ENCODE measurements around the gene CHST10.
A peak's percentile ranks its signal among the peaks of the same experiment; 100 is the strongest.

Gene CHST10

GRCh38 chr2:100422320-100423055 is 5.0 kb upstream of the CHST10 start:
- H2BK15ac ChIP-seq (ENCODE audit: low read depth, poor library complexity, severe bottlenecking), result no peak overlapping the region

GRCh38 chr2:100419915-100420314 is 2.4 kb upstream of the CHST10 start:
- H4K8ac ChIP-seq (ENCODE audit: low read length), result no peak overlapping the region
- no peak overlapping the region for H2BK15ac ChIP-seq (ENCODE audit: low read depth, poor library complexity, severe bottlenecking)
- no peak for DNase-seq
- H3K27me3 ChIP-seq (ENCODE audit: control insufficient read depth in 1 of 2, insufficient read depth in 1 of 2, low read length in 2 of 2), result no peaks in the 10 kb centered on the region
- H3K9ac ChIP-seq (ENCODE audit: low read length), result no peak overlapping the region
- no peak overlapping the region for H2AFZ ChIP-seq (ENCODE audit: low read depth, low read length)
- H3K36me3 ChIP-seq (ENCODE audit: control insufficient read depth in 1 of 2, insufficient read depth in 2 of 2, low read depth in 1 of 2, low read length in 2 of 2), result no peaks in the 10 kb centered on the region
- H3K14ac ChIP-seq (ENCODE audit: low read length in 2 of 2), result no peak overlapping the region
- no peaks in the 10 kb centered on the region for H3K9me3 ChIP-seq (ENCODE audit: control insufficient read depth, low read length)
- H3K4ac ChIP-seq (ENCODE audit: low read depth in 1 of 2, low read length in 2 of 2), result no peak overlapping the region
- no peak overlapping the region for H2BK5ac ChIP-seq (ENCODE audit: low read depth, low read length, poor library complexity, severe bottlenecking)
- no peak overlapping the region for H2BK120ac ChIP-seq (ENCODE audit: low read depth, low read length)
- 83% methylated on average over 3 of the region's 3 CpGs for WGBS
- no peak overlapping the region for H3K18ac ChIP-seq (ENCODE audit: low read depth in 1 of 2, low read length in 2 of 2)
- no peak overlapping the region for H3K4me2 ChIP-seq (ENCODE audit: low read length, poor library complexity, severe bottlenecking)
- H4K91ac ChIP-seq (ENCODE audit: low read length), result no peak overlapping the region
- peaks cover 2% of the 10 kb centered on the region for H3K4me1 ChIP-seq (ENCODE audit: control insufficient read depth, insufficient read depth, low read depth, low read length)
- H3K27ac ChIP-seq (ENCODE audit: low read length, poor library complexity, severe bottlenecking), result no peak overlapping the region
- no peak overlapping the region for H2BK12ac ChIP-seq (ENCODE audit: low read length in 2 of 2)
- peaks cover 8% of the 10 kb centered on the region for H3K79me1 ChIP-seq (replicated peaks; ENCODE audit: low read length, poor library complexity, severe bottlenecking)
- H3K23ac ChIP-seq (ENCODE audit: low read length in 2 of 2), result peak overlapping the region in 1 of 2 experiments; percentile 3
- H2AK5ac ChIP-seq (ENCODE audit: low read length, severe bottlenecking), result no peak overlapping the region
- no peak overlapping the region for H3K4me3 ChIP-seq (ENCODE audit: insufficient read depth in 1 of 2, low read depth in 1 of 2, low read length in 2 of 2)

More at GRCh38 chr2:100422320-100423055, 5.0 kb upstream of the CHST10 start:
- H4K8ac ChIP-seq (ENCODE audit: low read length), result no peak overlapping the region
- H3K27ac ChIP-seq (ENCODE audit: low read length, poor library complexity, severe bottlenecking), result no peak overlapping the region
- H3K27me3 ChIP-seq (ENCODE audit: control insufficient read depth in 1 of 2, insufficient read depth in 1 of 2, low read length in 2 of 2), result peaks cover 4 to 9% of the 10 kb centered on the region in 2 experiments
- no peaks in the 10 kb centered on the region for H3K9me3 ChIP-seq (ENCODE audit: control insufficient read depth, low read length)
- no peak overlapping the region for H2AFZ ChIP-seq (ENCODE audit: low read depth, low read length)
- no peak overlapping the region for H4K91ac ChIP-seq (ENCODE audit: low read length)
- no peak overlapping the region for H3K9ac ChIP-seq (ENCODE audit: low read length)
- H2BK120ac ChIP-seq (ENCODE audit: low read depth, low read length), result no peak overlapping the region
- no peak overlapping the region for H3K23ac ChIP-seq (ENCODE audit: low read length in 2 of 2)
- H2AK5ac ChIP-seq (ENCODE audit: low read length, severe bottlenecking), result no peak overlapping the region
- no peak overlapping the region for H2BK12ac ChIP-seq (ENCODE audit: low read length in 2 of 2)
- no peak overlapping the region for H3K14ac ChIP-seq (ENCODE audit: low read length in 2 of 2)
- no peak overlapping the region for H3K18ac ChIP-seq (ENCODE audit: low read depth in 1 of 2, low read length in 2 of 2)
- no peaks in the 10 kb centered on the region for H3K79me1 ChIP-seq (replicated peaks; ENCODE audit: low read length, poor library complexity, severe bottlenecking)
- peak; percentile 56 for DNase-seq
- H3K4me1 ChIP-seq (ENCODE audit: control insufficient read depth, insufficient read depth, low read depth, low read length), result no peaks in the 10 kb centered on the region
- no peaks in the 10 kb centered on the region for H3K36me3 ChIP-seq (ENCODE audit: control insufficient read depth in 1 of 2, insufficient read depth in 2 of 2, low read depth in 1 of 2, low read length in 2 of 2)
- no peak overlapping the region for H3K4me3 ChIP-seq (ENCODE audit: insufficient read depth in 1 of 2, low read depth in 1 of 2, low read length in 2 of 2)
- 75% methylated on average over 4 of the region's 4 CpGs for WGBS
- H3K4me2 ChIP-seq (ENCODE audit: low read length, poor library complexity, severe bottlenecking), result no peak overlapping the region
- no peak overlapping the region for H2BK5ac ChIP-seq (ENCODE audit: low read depth, low read length, poor library complexity, severe bottlenecking)
- no peak overlapping the region for H3K4ac ChIP-seq (ENCODE audit: low read depth in 1 of 2, low read length in 2 of 2)

- peaks cover 2% of the 10 kb centered on the region for H3K4me1 ChIP-seq (ENCODE audit: control insufficient read depth, insufficient read depth, low read depth, low read length)
- H2AK5ac ChIP-seq (ENCODE audit: low read length, severe bottlenecking), result no peak overlapping the region
- no peak overlapping the region for H2BK15ac ChIP-seq (ENCODE audit: low read depth, poor library complexity, severe bottlenecking)
- no peaks in the 10 kb centered on the region for H3K27me3 ChIP-seq (ENCODE audit: control insufficient read depth in 1 of 2, insufficient read depth in 1 of 2, low read length in 2 of 2)
- no peak overlapping the region for H3K9ac ChIP-seq (ENCODE audit: low read length)
- 96% methylated on average over 11 of the region's 12 CpGs for WGBS
- no peak overlapping the region for H3K4me2 ChIP-seq (ENCODE audit: low read length, poor library complexity, severe bottlenecking)
- H3K4me3 ChIP-seq (ENCODE audit: insufficient read depth in 1 of 2, low read depth in 1 of 2, low read length in 2 of 2), result no peak overlapping the region
- H3K4ac ChIP-seq (ENCODE audit: low read depth in 1 of 2, low read length in 2 of 2), result no peak overlapping the region
- no peak overlapping the region for H2AFZ ChIP-seq (ENCODE audit: low read depth, low read length)
- peaks cover 4 to 7% of the 10 kb centered on the region in 2 experiments for H3K36me3 ChIP-seq (ENCODE audit: control insufficient read depth in 1 of 2, insufficient read depth in 2 of 2, low read depth in 1 of 2, low read length in 2 of 2)
- no peak overlapping the region for H4K8ac ChIP-seq (ENCODE audit: low read length)
- no peak overlapping the region for H2BK5ac ChIP-seq (ENCODE audit: low read depth, low read length, poor library complexity, severe bottlenecking)
- no peak overlapping the region for H4K91ac ChIP-seq (ENCODE audit: low read length)
- H3K9me3 ChIP-seq (ENCODE audit: control insufficient read depth, low read length), result no peaks in the 10 kb centered on the region
- no peak overlapping the region for H3K27ac ChIP-seq (ENCODE audit: low read length, poor library complexity, severe bottlenecking)
- H2BK12ac ChIP-seq (ENCODE audit: low read length in 2 of 2), result no peak overlapping the region
- DNase-seq, result no peak
- H3K79me1 ChIP-seq (replicated peaks; ENCODE audit: low read length, poor library complexity, severe bottlenecking), result peaks cover 19% of the 10 kb centered on the region
- H3K14ac ChIP-seq (ENCODE audit: low read length in 2 of 2), result no peak overlapping the region
- H3K23ac ChIP-seq (ENCODE audit: low read length in 2 of 2), result no peak overlapping the region
- no peak overlapping the region for H3K18ac ChIP-seq (ENCODE audit: low read depth in 1 of 2, low read length in 2 of 2)
- no peak overlapping the region for H2BK120ac ChIP-seq (ENCODE audit: low read depth, low read length)
Measured at GRCh38 chr2:100418406-100418962, 1.0 kb upstream of the CHST10 start.

- Histone ChIP-seq H3K23ac (ENCODE audit: low read length in 2 of 2) (no peak overlapping the region), H4K91ac (ENCODE audit: low read length) (peak overlapping the region; percentile 63), H3K4me2 (ENCODE audit: low read length, poor library complexity, severe bottlenecking) (peak overlapping the region; percentile 82), H2AFZ (ENCODE audit: low read depth, low read length) (peak overlapping the region; percentile 46), H3K14ac (ENCODE audit: low read length in 2 of 2) (no peak overlapping the region), H3K4me3 (ENCODE audit: insufficient read depth in 1 of 2, low read depth in 1 of 2, low read length in 2 of 2) (peak overlapping the region; percentile 66 to 82), H2BK120ac (ENCODE audit: low read depth, low read length) (peak overlapping the region; percentile 87), H2BK5ac (ENCODE audit: low read depth, low read length, poor library complexity, severe bottlenecking) (no peak overlapping the region), H3K9me3 (ENCODE audit: control insufficient read depth, low read length) (no peaks in the 10 kb centered on the region), H3K79me1 (replicated peaks; ENCODE audit: low read length, poor library complexity, severe bottlenecking) (peaks cover 25% of the 10 kb centered on the region), H2BK12ac (ENCODE audit: low read length in 2 of 2) (no peak overlapping the region), H2AK5ac (ENCODE audit: low read length, severe bottlenecking) (no peak overlapping the region), H3K4me1 (ENCODE audit: control insufficient read depth, insufficient read depth, low read depth, low read length) (peaks cover 2% of the 10 kb centered on the region), H3K9ac (ENCODE audit: low read length) (peak overlapping the region; percentile 84), H3K27ac (ENCODE audit: low read length, poor library complexity, severe bottlenecking) (peak overlapping the region; percentile 64), H3K27me3 (ENCODE audit: control insufficient read depth in 1 of 2, insufficient read depth in 1 of 2, low read length in 2 of 2) (no peaks in the 10 kb centered on the region), H2BK15ac (ENCODE audit: low read depth, poor library complexity, severe bottlenecking) (peak overlapping the region; percentile 94), H4K8ac (ENCODE audit: low read length) (peak overlapping the region; percentile 78), H3K4ac (ENCODE audit: low read depth in 1 of 2, low read length in 2 of 2) (peak overlapping the region in 1 of 2 experiments; percentile 61), H3K36me3 (ENCODE audit: control insufficient read depth in 1 of 2, insufficient read depth in 2 of 2, low read depth in 1 of 2, low read length in 2 of 2) (peaks cover 4 to 7% of the 10 kb centered on the region in 2 experiments), H3K18ac (ENCODE audit: low read depth in 1 of 2, low read length in 2 of 2) (peak overlapping the region; percentile 67 to 92)
- WGBS, result 31% methylated on average over 7 of the region's 19 CpGs
- peak; percentile 6 for DNase-seq
Measured at GRCh38 chr2:100417711-100418124, 250 bp upstream of the CHST10 start.

Data from mesenchymal stem cell (in vitro differentiated cells and primary cell).